Panc1 (cell line): Measurements from ENCODE around the gene H6PD.
A peak's percentile ranks its signal among the peaks of the same experiment; 100 is the strongest.

Experiments used
- CTCF ChIP-seq: fragments of 450-650 bp; IDR thresholded peaks from 2 replicates; pipeline ENCODE4 v1.5.1; 2017; ENCODE audit warnings: mild to moderate bottlenecking
- POLR2AphosphoS5 ChIP-seq: IDR thresholded peaks from 2 replicates; pipeline ENCODE4 v1.6.1; 2012; ENCODE audit warnings: mild to moderate bottlenecking, low read depth, low read length, moderate library complexity
- TCF7L2 ChIP-seq: IDR thresholded peaks from 2 replicates; pipeline ENCODE4 v1.6.1; 2011; ENCODE audit warnings: mild to moderate bottlenecking, low read depth, low read length, inconsistent platforms

- no peak for TF ChIP-seq POLR2AphosphoS5
- peak; percentile 62 for TF ChIP-seq CTCF
- TF ChIP-seq TCF7L2, result no peak; the same call in 1 of the 2 replicates
These were observed 32.7 kb downstream of the H6PD start for GRCh38 chr1:9267352-9267686.
